ENCODE measurements around the gene MIER1.

GRCh38 chr1:66927528-66927927 lies 2.7 kb downstream of the MIER1 start:
- TF ChIP-seq POLR2AphosphoS5 (IDR thresholded peaks at IDR 0.05; ENCODE audit: borderline replicate concordance, low read depth, low read length) (no peak), EZH2 (IDR thresholded peaks at IDR 0.05) (no peak), FOXP2 (optimal IDR thresholded peaks at IDR 0.05; ENCODE audit: control extremely low read depth, extremely low read length, insufficient read depth) (no peak)
